ENCODE data around the gene PXYLP1. TPM values are rescaled to one million over a fixed set of nuclear protein-coding genes. Genes with fewer than 3 reads are reported as not detected.
A peak's percentile ranks its signal among the peaks of the same experiment; 100 is the strongest.

The PXYLP1 gene
- total RNA-seq, 1 experiment from 2014 or later = 7.8 TPM

GRCh38 chr3:141334627-141335250 is 103.1 kb downstream of the PXYLP1 start:
- no peak overlapping the region for H3K4me3 ChIP-seq
- no peaks in the 10 kb centered on the region for H3K79me2 ChIP-seq (ENCODE audit: low read depth)
- H4K20me1 ChIP-seq (ENCODE audit: insufficient read depth) = no peaks in the 10 kb centered on the region
- peaks cover 33% of the 10 kb centered on the region for H3F3A ChIP-seq (ENCODE audit: insufficient read depth, low read depth)
- H3K27me3 ChIP-seq (ENCODE audit: insufficient read depth, low read depth) = no peaks in the 10 kb centered on the region
- no TSS peak for BruUV-seq (replicated peaks)
- no peak overlapping the region for H3K27ac ChIP-seq
- peaks cover 37% of the 10 kb centered on the region for H3K4me1 ChIP-seq (replicated peaks; ENCODE audit: insufficient read depth)
- no peaks in the 10 kb centered on the region for H3K9me2 ChIP-seq (ENCODE audit: insufficient read depth)
- no peaks in the 10 kb centered on the region for H3K9me3 ChIP-seq (ENCODE audit: insufficient read depth, low read depth)
- ChIA-PET CTCF (no interaction called here), POLR2A (ENCODE audit: unreplicated experiment) (interaction anchor here (0.7 kb wide), 1 partner anchor 684 kb away, joined by 3 read pairs; no protein-coding TSS in a partner anchor)
- H2AFZ ChIP-seq = no peak overlapping the region
- no peak for DNase-seq
- intact Hi-C loops (cut with micrococcal nuclease; ENCODE audit: unreplicated experiment) = no loop called here
- no peaks in the 10 kb centered on the region for H3K36me3 ChIP-seq (ENCODE audit: low read depth)
- TF ChIP-seq CTCF (conservative IDR thresholded peaks at IDR 0.05) = no peak
- TF ChIP-seq EZH2 (IDR thresholded peaks at IDR 0.05; ENCODE audit: low read depth) = no peak
- H3K4me2 ChIP-seq = no peak overlapping the region

- BruUV-seq (replicated peaks) = no TSS peak
- H3K9me3 ChIP-seq (ENCODE audit: insufficient read depth, low read depth) = no peaks in the 10 kb centered on the region
- no peak overlapping the region for H3K27ac ChIP-seq
- no peak overlapping the region for H3K4me2 ChIP-seq
- intact Hi-C loops (cut with micrococcal nuclease; ENCODE audit: unreplicated experiment) = no loop called here
- TF ChIP-seq EZH2 (IDR thresholded peaks at IDR 0.05; ENCODE audit: low read depth) = no peak
- no peak for TF ChIP-seq CTCF (conservative IDR thresholded peaks at IDR 0.05)
- no peaks in the 10 kb centered on the region for H3K36me3 ChIP-seq (ENCODE audit: low read depth)
- ChIA-PET CTCF (no interaction called here), POLR2A (ENCODE audit: unreplicated experiment) (no interaction called here)
- H3K4me1 ChIP-seq (replicated peaks; ENCODE audit: insufficient read depth) = peaks cover 37% of the 10 kb centered on the region
- H3K79me2 ChIP-seq (ENCODE audit: low read depth) = no peaks in the 10 kb centered on the region
- H2AFZ ChIP-seq = no peak overlapping the region
- H3K4me3 ChIP-seq = no peak overlapping the region
- H3K27me3 ChIP-seq (ENCODE audit: insufficient read depth, low read depth) = no peaks in the 10 kb centered on the region
- no peaks in the 10 kb centered on the region for H4K20me1 ChIP-seq (ENCODE audit: insufficient read depth)
- H3F3A ChIP-seq (ENCODE audit: insufficient read depth, low read depth) = peaks cover 33% of the 10 kb centered on the region
- H3K9me2 ChIP-seq (ENCODE audit: insufficient read depth) = no peaks in the 10 kb centered on the region
- no peak for DNase-seq
Observed at GRCh38 chr3:141335531-141336061, 104.0 kb downstream of the PXYLP1 start.

- Histone ChIP-seq H4K20me1 (ENCODE audit: insufficient read depth) (no peaks in the 10 kb centered on the region), H2AFZ (no peak overlapping the region), H3K36me3 (ENCODE audit: low read depth) (no peaks in the 10 kb centered on the region), H3K79me2 (ENCODE audit: low read depth) (no peaks in the 10 kb centered on the region), H3K9me3 (ENCODE audit: insufficient read depth, low read depth) (no peaks in the 10 kb centered on the region), H3K9me2 (ENCODE audit: insufficient read depth) (no peaks in the 10 kb centered on the region), H3K4me1 (replicated peaks; ENCODE audit: insufficient read depth) (peaks cover 26% of the 10 kb centered on the region), H3K4me2 (0 out of 2 replicates have a peak overlapping the region, but pooled peaks have one; percentile 13), H3F3A (ENCODE audit: insufficient read depth, low read depth) (peaks cover 23% of the 10 kb centered on the region), H3K27ac (no peak overlapping the region), H3K27me3 (ENCODE audit: insufficient read depth, low read depth) (no peaks in the 10 kb centered on the region), H3K4me3 (no peak overlapping the region)
- TF ChIP-seq CTCF (conservative IDR thresholded peaks at IDR 0.05) = no peak
- TF ChIP-seq EZH2 (IDR thresholded peaks at IDR 0.05; ENCODE audit: low read depth) = no peak
- DNase-seq = peak; percentile 16 to 52
- intact Hi-C loops (cut with micrococcal nuclease; ENCODE audit: unreplicated experiment) = no loop called here
- BruUV-seq (replicated peaks) = no TSS peak
- ChIA-PET CTCF (interaction anchor here (1.2 kb wide), 1 partner anchor 24 kb away, joined by 4 read pairs; no protein-coding TSS in a partner anchor), POLR2A (ENCODE audit: unreplicated experiment) (no interaction called here)
Observed at GRCh38 chr3:141336672-141337522, 105.3 kb downstream of the PXYLP1 start.
